Natural killer cell (primary cell): Measurements from ENCODE around the gene PRKAG2. TPM values are rescaled to one million over a fixed set of nuclear protein-coding genes. Genes with fewer than 3 reads are reported as not detected.

Source experiments
- ATAC-seq, 3 donors: fragments of 150-1000 bp in 2 of 3; fragments of 200-7000 bp in 1 of 3; cut with Tn5 transposase; 1 replicate in 1 of 3; 2 replicates in 2 of 3; pipeline ENCODE4 v1.10.0; 2021; ENCODE audit warnings: mild to moderate bottlenecking in 2 of 3, moderate library complexity in 2 of 3
- DNase-seq, 2 donors: peaks; one replicate each; pipeline versions ENCODE4 v3.0.0 to v3.0.0-alpha.2; 2013 to 2021; ENCODE audit warnings: mixed read lengths in 1 of 2
- H3K27ac ChIP-seq: one replicate; pipeline ENCODE4 v1.5.1; 2013; ENCODE audit warnings: mild to moderate bottlenecking, low read length
- H3K27me3 ChIP-seq: one replicate; pipeline ENCODE4 v1.6.1; 2013; ENCODE audit warnings: low read length; ENCODE audit not compliant: control insufficient read depth, insufficient read depth
- H3K36me3 ChIP-seq: one replicate; pipeline ENCODE4 v1.6.1; 2013; ENCODE audit warnings: low read length; ENCODE audit not compliant: control insufficient read depth, insufficient read depth
- H3K4me1 ChIP-seq: one replicate; pipeline ENCODE4 v1.6.1; 2013; ENCODE audit warnings: low read length; ENCODE audit not compliant: control insufficient read depth, insufficient read depth
- H3K4me3 ChIP-seq: one replicate; pipeline ENCODE4 v1.5.1; 2013; ENCODE audit warnings: low read length
- H3K9me3 ChIP-seq: one replicate; pipeline ENCODE4 v1.6.1; 2013; ENCODE audit warnings: low read length; ENCODE audit not compliant: control insufficient read depth, insufficient read depth
- H3K27ac Mint-ChIP-seq, 2 donors: one replicate each; pipeline ENCODE4 v1.8.0; 2022; ENCODE audit warnings: mild to moderate bottlenecking in 2 of 2, mixed read lengths in 2 of 2, moderate library complexity in 1 of 2
- H3K27me3 Mint-ChIP-seq, 2 donors: one replicate each; pipeline ENCODE4 v1.8.0; 2022; ENCODE audit warnings: low read depth in 2 of 2, mixed read lengths in 2 of 2
- H3K36me3 Mint-ChIP-seq: one replicate; pipeline ENCODE4 v1.8.0; 2022; ENCODE audit warnings: mixed read lengths
- H3K4me1 Mint-ChIP-seq, 2 donors: one replicate each; pipeline ENCODE4 v1.8.0; 2022; ENCODE audit warnings: mixed read lengths in 2 of 2
- H3K4me3 Mint-ChIP-seq: one replicate; pipeline ENCODE4 v1.8.0; 2022; ENCODE audit warnings: mild to moderate bottlenecking, moderate library complexity, mixed read lengths
- H3K9me3 Mint-ChIP-seq, 2 donors: one replicate each; pipeline ENCODE4 v1.8.0; 2022; ENCODE audit warnings: mixed read lengths in 2 of 2
- CTCF ChIP-seq: fragments of 200-600 bp; IDR thresholded peaks from one replicate; pipeline ENCODE4 v1.8.0; 2022; ENCODE audit warnings: antibody characterized with exemption
- WGBS: methylation state at CpG from one replicate; pipeline ENCODE4 v1.1.7; 2013; ENCODE audit warnings: missing lambda C conversion rate; ENCODE audit not compliant: insufficient coverage; 5-methylcytosine and 5-hydroxymethylcytosine counted together
- intact Hi-C: fragments of 100-400 bp; cut with micrococcal nuclease; formaldehyde crosslinking; loops from one replicate; pipeline ENCODE4 v1.14.2; 2022
- total RNA-seq, 4 donors: library from RNA; stranded (reverse); fragments of 120-200 nt in 1 of 4; gene quantifications; one replicate each; pipeline versions ENCODE4 v1.2.3 to v1.2.4, GENCODE V29; 2013 to 2022

PRKAG2 gene
- total RNA-seq, 3 donors from 2014 or later (not counting 1 experiment from before 2014, with no cell fraction given), result 42.6 to 66.5 (median 64.4) TPM

GRCh38 chr7:151899513-151900360, 22.8 kb upstream of the PRKAG2 start:
- Mint-ChIP-seq H3K27ac (no peak overlapping the region), H3K36me3 (no peaks in the 10 kb centered on the region), H3K4me3 (no peak overlapping the region), H3K4me1 (no peaks in the 10 kb centered on the region), H3K27me3 (peaks cover 23 to 24% of the 10 kb centered on the region in 2 donors), H3K9me3 (no peaks in the 10 kb centered on the region)
- Histone ChIP-seq H3K4me3 (no peak overlapping the region), H3K9me3 (no peaks in the 10 kb centered on the region), H3K4me1 (no peaks in the 10 kb centered on the region), H3K27me3 (no peaks in the 10 kb centered on the region), H3K27ac (no peak overlapping the region), H3K36me3 (no peaks in the 10 kb centered on the region)
- ATAC-seq (no peak), DNase-seq (no peak)
- intact Hi-C loops, result no loop called here
- TF ChIP-seq CTCF, result no peak
- WGBS, result 94% methylated on average over 17 of the region's 18 CpGs

- Histone ChIP-seq H3K4me1 (no peaks in the 10 kb centered on the region), H3K4me3 (no peak overlapping the region), H3K27ac (no peak overlapping the region), H3K9me3 (no peaks in the 10 kb centered on the region), H3K27me3 (no peaks in the 10 kb centered on the region), H3K36me3 (no peaks in the 10 kb centered on the region)
- intact Hi-C loops, result no loop called here
- H3K27ac Mint-ChIP-seq, result no peak overlapping the region
- H3K9me3 Mint-ChIP-seq, result no peaks in the 10 kb centered on the region
- ATAC-seq (no peak), DNase-seq (no peak)
- H3K4me1 Mint-ChIP-seq, result no peaks in the 10 kb centered on the region
- H3K36me3 Mint-ChIP-seq, result no peaks in the 10 kb centered on the region
- no peak for TF ChIP-seq CTCF
- 90% methylated on average over 18 of the region's 18 CpGs for WGBS
- no peak overlapping the region for H3K4me3 Mint-ChIP-seq
- H3K27me3 Mint-ChIP-seq, result peaks cover 21 to 26% of the 10 kb centered on the region in 2 donors
These were observed 21.2 kb upstream of the PRKAG2 start for GRCh38 chr7:151897951-151898686.

GRCh38 chr7:151897161-151897731, 20.3 kb upstream of the PRKAG2 start:
- DNase-seq, result no peak
- TF ChIP-seq CTCF, result no peak
- Mint-ChIP-seq H3K4me1 (no peaks in the 10 kb centered on the region), H3K36me3 (no peaks in the 10 kb centered on the region), H3K4me3 (no peak overlapping the region), H3K9me3 (no peaks in the 10 kb centered on the region), H3K27ac (no peak overlapping the region), H3K27me3 (peaks cover 24 to 27% of the 10 kb centered on the region in 2 donors)
- Histone ChIP-seq H3K4me1 (no peaks in the 10 kb centered on the region), H3K9me3 (no peaks in the 10 kb centered on the region), H3K36me3 (no peaks in the 10 kb centered on the region), H3K27me3 (no peaks in the 10 kb centered on the region), H3K4me3 (no peak overlapping the region), H3K27ac (no peak overlapping the region)
- intact Hi-C loops, result no loop called here
- no peak for ATAC-seq
- 74% methylated on average over 14 of the region's 16 CpGs for WGBS
